ENCODE results near the gene FRMD6.

DNA sequence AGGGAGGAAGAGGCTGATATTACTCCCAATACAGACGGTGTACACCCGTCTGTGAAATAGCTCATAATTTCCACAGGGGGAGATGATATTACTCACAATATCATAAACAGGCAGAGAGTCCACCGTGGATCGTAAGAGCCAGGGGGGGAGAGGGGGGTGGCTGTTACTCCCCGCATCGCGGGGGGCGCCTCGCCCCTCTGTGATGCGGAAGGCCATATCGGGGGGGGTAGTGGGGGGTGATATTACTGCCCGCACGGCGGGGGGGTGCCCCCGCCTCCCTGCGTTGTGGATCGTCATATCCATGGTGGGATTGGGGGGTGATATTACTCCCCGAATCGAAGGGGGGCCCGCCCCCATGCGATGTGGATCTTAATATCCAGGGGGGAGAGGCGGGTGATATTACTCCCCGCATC lies 91.9 kb downstream of the FRMD6 start:
- TF ChIP-seq POLR2A (IDR thresholded peaks at IDR 0.05), result no peak
- TF ChIP-seq, protein P1, sequence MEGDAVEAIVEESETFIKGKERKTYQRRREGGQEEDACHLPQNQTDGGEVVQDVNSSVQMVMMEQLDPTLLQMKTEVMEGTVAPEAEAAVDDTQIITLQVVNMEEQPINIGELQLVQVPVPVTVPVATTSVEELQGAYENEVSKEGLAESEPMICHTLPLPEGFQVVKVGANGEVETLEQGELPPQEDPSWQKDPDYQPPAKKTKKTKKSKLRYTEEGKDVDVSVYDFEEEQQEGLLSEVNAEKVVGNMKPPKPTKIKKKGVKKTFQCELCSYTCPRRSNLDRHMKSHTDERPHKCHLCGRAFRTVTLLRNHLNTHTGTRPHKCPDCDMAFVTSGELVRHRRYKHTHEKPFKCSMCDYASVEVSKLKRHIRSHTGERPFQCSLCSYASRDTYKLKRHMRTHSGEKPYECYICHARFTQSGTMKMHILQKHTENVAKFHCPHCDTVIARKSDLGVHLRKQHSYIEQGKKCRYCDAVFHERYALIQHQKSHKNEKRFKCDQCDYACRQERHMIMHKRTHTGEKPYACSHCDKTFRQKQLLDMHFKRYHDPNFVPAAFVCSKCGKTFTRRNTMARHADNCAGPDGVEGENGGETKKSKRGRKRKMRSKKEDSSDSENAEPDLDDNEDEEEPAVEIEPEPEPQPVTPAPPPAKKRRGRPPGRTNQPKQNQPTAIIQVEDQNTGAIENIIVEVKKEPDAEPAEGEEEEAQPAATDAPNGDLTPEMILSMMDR (IDR thresholded peaks at IDR 0.05), result no peak

All from ovary (tissue), 3 donors.